ENCODE measurements around the gene P3R3URF.

The P3R3URF gene

DNA sequence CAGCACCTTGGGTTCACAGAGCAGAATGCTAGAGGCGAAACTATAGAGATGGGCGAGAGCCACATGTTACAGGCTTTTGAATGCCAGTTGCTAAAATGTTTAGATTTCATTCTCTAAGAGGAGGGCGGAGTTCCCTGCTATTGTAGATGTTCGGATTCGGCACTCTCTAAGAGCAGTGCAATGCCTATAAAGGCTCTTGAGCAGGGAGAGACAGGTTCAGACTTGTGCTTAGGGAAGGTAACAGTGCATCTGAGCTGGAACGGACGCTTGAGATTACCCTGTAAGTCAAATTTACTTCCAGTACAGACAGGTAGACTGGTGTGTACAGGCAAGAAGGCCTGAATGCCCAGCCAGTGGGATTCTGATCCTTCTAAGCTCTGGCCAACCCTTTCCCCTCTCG is 42.2 kb upstream of the P3R3URF start:
- TF ChIP-seq, protein P1, sequence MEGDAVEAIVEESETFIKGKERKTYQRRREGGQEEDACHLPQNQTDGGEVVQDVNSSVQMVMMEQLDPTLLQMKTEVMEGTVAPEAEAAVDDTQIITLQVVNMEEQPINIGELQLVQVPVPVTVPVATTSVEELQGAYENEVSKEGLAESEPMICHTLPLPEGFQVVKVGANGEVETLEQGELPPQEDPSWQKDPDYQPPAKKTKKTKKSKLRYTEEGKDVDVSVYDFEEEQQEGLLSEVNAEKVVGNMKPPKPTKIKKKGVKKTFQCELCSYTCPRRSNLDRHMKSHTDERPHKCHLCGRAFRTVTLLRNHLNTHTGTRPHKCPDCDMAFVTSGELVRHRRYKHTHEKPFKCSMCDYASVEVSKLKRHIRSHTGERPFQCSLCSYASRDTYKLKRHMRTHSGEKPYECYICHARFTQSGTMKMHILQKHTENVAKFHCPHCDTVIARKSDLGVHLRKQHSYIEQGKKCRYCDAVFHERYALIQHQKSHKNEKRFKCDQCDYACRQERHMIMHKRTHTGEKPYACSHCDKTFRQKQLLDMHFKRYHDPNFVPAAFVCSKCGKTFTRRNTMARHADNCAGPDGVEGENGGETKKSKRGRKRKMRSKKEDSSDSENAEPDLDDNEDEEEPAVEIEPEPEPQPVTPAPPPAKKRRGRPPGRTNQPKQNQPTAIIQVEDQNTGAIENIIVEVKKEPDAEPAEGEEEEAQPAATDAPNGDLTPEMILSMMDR (IDR thresholded peaks at IDR 0.05; ENCODE audit: low read length, missing control alignments): no peak
- DNase-seq (ENCODE audit: low read depth): no peak
- no peak overlapping the region for H3K4me3 ChIP-seq (replicated peaks; ENCODE audit: low read depth, low read length)

GRCh38 chr1:46215504-46215903 is 39.2 kb upstream of the P3R3URF start:
- TF ChIP-seq, protein P1 (IDR thresholded peaks at IDR 0.05; ENCODE audit: low read length, missing control alignments): no peak
- no peak overlapping the region for H3K4me3 ChIP-seq (replicated peaks; ENCODE audit: low read depth, low read length)
- no peak for DNase-seq (ENCODE audit: low read depth)

DNA sequence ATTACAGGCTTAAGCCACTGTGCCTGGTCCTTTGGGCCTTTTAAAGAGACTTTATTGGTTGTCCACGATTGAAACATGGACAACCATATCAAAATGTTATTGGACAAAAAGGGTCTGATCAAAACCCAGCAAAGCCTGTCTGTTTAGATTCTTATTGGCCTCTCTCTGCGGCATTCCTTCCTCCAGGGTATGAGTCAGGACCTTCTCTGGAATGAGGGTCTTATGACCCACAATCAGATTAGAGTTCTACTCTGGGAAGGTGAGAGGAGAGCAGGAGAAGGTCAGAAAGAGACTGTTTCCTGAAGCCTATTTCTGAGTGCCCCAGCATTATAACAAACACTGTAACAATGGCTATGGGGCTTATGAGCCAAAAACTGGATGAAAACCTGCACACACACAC is 34.8 kb upstream of the P3R3URF start:
- no peak overlapping the region for H3K4me3 ChIP-seq (replicated peaks; ENCODE audit: low read depth, low read length)
- no peak for DNase-seq (ENCODE audit: low read depth)
- TF ChIP-seq, protein P1 (IDR thresholded peaks at IDR 0.05; ENCODE audit: low read length, missing control alignments): no peak

GRCh38 chr1:46210561-46210960 is 34.3 kb upstream of the P3R3URF start:
- TF ChIP-seq, protein P1 (IDR thresholded peaks at IDR 0.05; ENCODE audit: low read length, missing control alignments): no peak

GRCh38 chr1:46206399-46206798 is 30.1 kb upstream of the P3R3URF start:
- no peak for DNase-seq (ENCODE audit: low read depth)
- TF ChIP-seq, protein P1 (IDR thresholded peaks at IDR 0.05; ENCODE audit: low read length, missing control alignments): no peak
- H3K4me3 ChIP-seq (replicated peaks; ENCODE audit: low read depth, low read length): no peak overlapping the region

More at GRCh38 chr1:46210561-46210960, 34.3 kb upstream of the P3R3URF start:
- no peak overlapping the region for H3K4me3 ChIP-seq (replicated peaks; ENCODE audit: low read depth, low read length)
- DNase-seq (ENCODE audit: low read depth): no peak

DNA sequence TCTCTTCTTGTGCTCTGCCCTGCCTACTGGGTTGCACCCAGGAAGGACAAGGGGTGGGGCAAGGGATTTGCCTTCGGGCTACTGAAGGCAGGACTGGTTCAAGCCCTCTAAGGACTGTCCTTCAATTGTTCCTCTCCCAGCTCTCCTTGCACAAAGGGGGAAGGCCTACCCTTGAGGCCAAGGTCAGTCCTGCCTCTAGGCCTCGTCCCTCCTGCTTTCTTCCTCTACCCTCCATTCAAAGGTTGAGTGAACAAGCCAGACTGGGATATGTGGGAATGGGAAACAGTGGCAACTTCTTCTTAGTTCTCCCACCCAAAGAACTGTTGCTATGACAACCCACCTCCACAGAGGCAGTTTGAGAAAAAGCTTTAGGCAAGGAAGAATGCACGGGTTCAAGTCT is 29.5 kb upstream of the P3R3URF start:
- no peak for DNase-seq (ENCODE audit: low read depth)
- no peak overlapping the region for H3K4me3 ChIP-seq (replicated peaks; ENCODE audit: low read depth, low read length)
- TF ChIP-seq, protein P1 (IDR thresholded peaks at IDR 0.05; ENCODE audit: low read length, missing control alignments): no peak

DNA sequence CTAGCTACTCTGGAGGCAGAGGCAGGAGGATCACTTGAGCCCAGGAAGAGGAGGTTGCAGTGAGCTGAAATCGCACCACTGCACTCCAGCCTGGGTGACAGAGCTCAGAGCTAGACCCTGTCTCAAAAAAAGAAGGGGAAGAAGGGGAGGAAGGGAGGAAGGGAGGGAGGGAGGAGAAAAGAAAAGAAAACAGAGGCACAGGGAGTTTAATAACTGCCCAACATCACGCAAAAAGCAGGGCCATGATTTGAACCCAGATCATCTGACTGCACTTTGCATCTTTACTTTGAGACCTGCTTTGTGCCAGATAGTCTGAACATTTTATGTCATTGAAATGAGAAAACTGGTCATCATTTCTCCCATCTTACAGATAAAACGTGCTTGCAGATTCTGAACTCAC is 28.9 kb upstream of the P3R3URF start:
- no peak for DNase-seq (ENCODE audit: low read depth)
- H3K4me3 ChIP-seq (replicated peaks; ENCODE audit: low read depth, low read length): no peak overlapping the region
- TF ChIP-seq, protein P1 (IDR thresholded peaks at IDR 0.05; ENCODE audit: low read length, missing control alignments): no peak

All from fibroblast of pulmonary artery (primary cell).